Bronchial epithelial cell (primary cell): ENCODE results near the gene SLC7A6. TPM values are rescaled to one million over a fixed set of nuclear protein-coding genes. Genes with fewer than 3 reads are reported as not detected.

Experiments
- DNase-seq: peaks from one replicate; pipeline ENCODE4 v3.0.0-alpha.2; 2010; ENCODE audit warnings: low read depth
- FAIRE-seq: peaks from 2 replicates; lab custom pipeline; 2011; peaks lifted over from hg19 to GRCh38; lab: Jason Lieb, UNC
- H3K27me3 ChIP-seq: 2 replicates; pipeline ENCODE4 v1.5.1; 2011; ENCODE audit warnings: low read length; ENCODE audit not compliant: control insufficient read depth, insufficient read depth
- H3K36me3 ChIP-seq: 2 replicates; pipeline ENCODE4 v1.5.1; 2011; ENCODE audit warnings: low read length; ENCODE audit not compliant: control insufficient read depth, insufficient read depth
- H3K4me3 ChIP-seq: 2 replicates; pipeline ENCODE4 v1.5.1; 2011; ENCODE audit warnings: mild to moderate bottlenecking, low read depth, low read length, control low read depth
- CTCF ChIP-seq: IDR thresholded peaks from 2 replicates; pipeline ENCODE4 v1.5.1; 2011; ENCODE audit warnings: mild to moderate bottlenecking, moderate library complexity, low read length, control low read depth, inconsistent platforms; ENCODE audit not compliant: insufficient read depth, severe bottlenecking
- total RNA-seq: library from RNA; depleted of rRNA; stranded (reverse); fragments of >200 nt; gene quantifications from 2 replicates; pipeline ENCODE4 v1.2.1, GENCODE V29; 2014

SLC7A6 gene
- total RNA-seq, 1 donor from 2014 or later, result 19.7 TPM

DNA sequence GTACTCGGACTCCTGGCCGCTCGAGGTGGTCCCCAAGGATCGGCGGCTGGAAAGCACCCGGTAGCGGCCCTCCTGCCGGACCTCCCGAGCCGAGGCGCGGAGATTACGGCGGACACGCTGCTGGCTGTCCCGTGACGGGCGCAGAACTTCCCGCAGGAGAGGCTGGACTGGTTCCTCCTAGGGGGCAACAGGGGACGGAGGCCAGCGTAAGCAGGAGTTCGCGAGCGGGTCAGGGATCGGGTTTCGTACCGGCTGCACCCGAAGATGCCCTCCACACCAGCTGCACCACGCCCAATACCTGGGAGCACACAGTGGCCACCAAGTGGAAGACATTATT lies 46.1 kb downstream of the SLC7A6 start:
- no peak for TF ChIP-seq CTCF
- Histone ChIP-seq H3K4me3 (peak overlapping the region; percentile 76), H3K27me3 (no peaks in the 10 kb centered on the region), H3K36me3 (peaks cover 7% of the 10 kb centered on the region)
- no peak for FAIRE-seq
- DNase-seq, result no peak

DNA sequence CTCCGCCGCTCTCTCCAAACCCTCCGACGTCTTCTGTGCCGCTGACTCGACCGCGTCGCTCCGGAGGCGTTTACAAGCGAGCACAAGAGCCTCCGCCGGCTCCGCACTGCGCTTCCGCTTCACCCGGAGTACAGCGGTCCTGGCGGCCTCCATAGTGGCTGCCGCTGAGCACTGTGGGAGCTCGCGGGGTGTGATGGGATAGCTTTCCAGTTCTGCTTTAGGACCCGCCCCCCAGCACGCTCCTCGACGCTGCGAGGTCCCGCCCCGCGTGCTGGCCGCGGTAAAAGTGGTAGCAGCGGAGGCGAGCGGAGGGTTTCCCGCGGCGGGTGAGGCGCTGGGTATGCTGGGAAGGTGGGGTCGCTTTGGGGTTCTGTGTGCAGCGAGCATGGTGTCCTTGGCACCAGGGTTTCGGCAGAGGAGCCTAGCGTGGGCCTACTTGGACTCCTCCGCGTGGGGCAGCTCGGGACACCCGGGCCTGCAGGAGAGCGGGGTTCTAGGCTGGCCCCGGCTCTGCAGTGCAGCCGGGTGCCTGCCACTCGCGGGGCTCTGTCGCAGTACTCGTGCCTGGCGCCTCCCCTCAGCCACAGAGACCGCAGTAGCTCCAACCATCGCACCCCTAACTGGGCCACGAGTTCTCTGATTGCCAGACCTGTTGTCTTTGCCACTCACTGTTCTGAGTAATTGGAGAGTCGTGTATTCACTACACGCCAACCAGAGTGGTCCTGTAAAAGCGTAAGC lies 46.6 kb downstream of the SLC7A6 start, which contains the start of the genes PRMT7 and SLC7A6OS:
PRMT7 (plus strand) TSS at position 246 of the 738 bp plus-strand sequence. CDS start 4,961 bp downstream, outside the sequence.
SLC7A6OS (minus strand) TSS at position 173 of the 738 bp plus-strand sequence; CDS start at position 153, 20 bp downstream.
- Histone ChIP-seq H3K27me3 (no peaks in the 10 kb centered on the region), H3K4me3 (peak within 1 kb of the TSS; percentile 76), H3K36me3 (peaks cover 9% of the 10 kb centered on the region)
- DNase-seq (peak; percentile 84), FAIRE-seq (no peak)
- peak; percentile 10 for TF ChIP-seq CTCF

DNA sequence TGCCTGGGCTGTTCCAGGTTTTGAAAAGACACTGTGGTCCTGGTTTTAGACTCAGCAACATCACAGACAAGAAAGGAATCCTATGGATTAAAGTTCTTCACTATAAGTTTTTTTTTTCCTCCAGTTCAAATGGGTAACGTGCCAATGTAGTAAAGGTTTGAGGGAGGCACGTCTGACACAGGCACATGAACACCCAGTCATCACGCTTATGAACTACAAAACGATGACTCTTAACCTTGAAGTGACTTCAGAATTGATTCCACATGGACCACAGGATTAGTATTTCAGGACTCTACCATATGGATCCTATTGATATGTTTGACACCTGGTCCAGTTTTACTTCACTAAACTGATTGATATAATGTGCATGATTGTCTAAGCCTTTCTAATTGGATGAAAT lies 48.8 kb downstream of the SLC7A6 start:
- H3K36me3 ChIP-seq, result peaks cover 5% of the 10 kb centered on the region
- no peak for TF ChIP-seq CTCF

GRCh38 chr16:68319185-68319908 lies 55.0 kb downstream of the SLC7A6 start:
- no peak for DNase-seq
- Histone ChIP-seq H3K4me3 (no peak overlapping the region), H3K36me3 (peaks cover 10% of the 10 kb centered on the region), H3K27me3 (no peaks in the 10 kb centered on the region)
- FAIRE-seq, result no peak
- TF ChIP-seq CTCF, result no peak

More for the DNA sequence above, 48.8 kb downstream of the SLC7A6 start:
- DNase-seq, result no peak
- FAIRE-seq, result no peak
- Histone ChIP-seq H3K27me3 (no peaks in the 10 kb centered on the region), H3K4me3 (no peak overlapping the region)

DNA sequence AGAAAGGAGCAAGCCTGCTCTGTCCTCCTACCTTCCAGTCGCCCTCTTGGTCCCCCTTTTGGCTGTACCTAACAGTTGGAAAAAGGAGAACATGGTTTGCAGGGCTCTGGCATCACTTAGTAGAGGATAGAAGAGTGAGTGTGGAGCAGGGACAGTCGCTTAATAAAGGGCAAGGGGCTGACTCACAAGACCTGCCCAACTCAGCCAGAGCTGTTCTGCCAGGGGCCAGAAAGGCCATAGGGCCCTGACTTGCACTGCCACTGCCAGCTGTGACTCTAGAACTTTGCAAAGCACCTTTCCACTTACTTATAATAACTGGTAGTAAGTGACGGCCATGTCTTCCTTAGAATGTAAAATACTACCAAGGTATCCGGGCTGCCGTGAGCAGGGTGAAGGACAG lies 60.0 kb downstream of the SLC7A6 start:
- no peak overlapping the region for H3K4me3 ChIP-seq
- no peak for FAIRE-seq
- no peak for TF ChIP-seq CTCF
- H3K27me3 ChIP-seq, result no peaks in the 10 kb centered on the region
- DNase-seq, result no peak
- peaks cover 5% of the 10 kb centered on the region for H3K36me3 ChIP-seq
